SH-SY5Y (cell line): ENCODE data around the gene RPS19BP1.

ENCODE experiments used
- GATA2 ChIP-seq: IDR thresholded peaks from 2 replicates; pipeline ENCODE4 v1.6.1; 2011; ENCODE audit warnings: mild to moderate bottlenecking, low read depth, low read length
- GATA3 ChIP-seq: IDR thresholded peaks from 2 replicates; pipeline ENCODE4 v1.6.1; 2011; ENCODE audit warnings: low read depth, mild to moderate bottlenecking, low read length, moderate library complexity

DNA sequence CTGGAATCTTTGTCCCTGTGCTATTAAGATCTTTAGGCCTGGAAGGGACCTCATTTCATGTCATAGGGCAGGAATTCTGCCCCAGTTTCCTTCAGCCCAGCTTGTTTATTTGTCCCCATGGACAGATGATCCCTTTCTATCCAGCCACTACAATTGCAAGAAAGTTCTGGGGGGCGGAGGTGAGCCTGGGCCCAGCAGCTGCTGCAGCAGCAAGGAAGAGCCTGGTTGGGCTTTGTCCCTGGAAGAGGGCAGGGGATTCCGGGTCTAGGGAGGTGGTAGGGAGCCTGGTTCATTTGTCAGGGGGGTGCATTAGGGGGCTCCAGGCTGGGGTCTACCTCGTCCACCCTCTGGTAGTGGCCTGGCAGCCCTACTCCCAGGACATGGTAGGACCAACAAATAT, 21.6 kb upstream of the RPS19BP1 start:
- no peak for TF ChIP-seq GATA3
- TF ChIP-seq GATA2 = no peak
